Ishikawa (cell line): ENCODE measurements around the gene INO80C.

Experiments
- CEBPB ChIP-seq: IDR thresholded peaks from 2 replicates; pipeline ENCODE4 v1.6.1; 2012
- CREB1 ChIP-seq: IDR thresholded peaks from 2 replicates; pipeline ENCODE4 v1.6.1; 2012; ENCODE audit warnings: low read depth
- EGR1 ChIP-seq: IDR thresholded peaks from 2 replicates; pipeline ENCODE4 v1.6.1; 2012
- EP300 ChIP-seq: IDR thresholded peaks from 2 replicates; pipeline ENCODE4 v1.6.1; 2012; ENCODE audit warnings: borderline replicate concordance
- FOXM1 ChIP-seq: IDR thresholded peaks from 2 replicates; pipeline ENCODE4 v1.6.1; 2012; ENCODE audit warnings: low read depth, borderline replicate concordance
- NFIC ChIP-seq: IDR thresholded peaks from 2 replicates; pipeline ENCODE4 v1.6.1; 2012
- RAD21 ChIP-seq: IDR thresholded peaks from 2 replicates; pipeline ENCODE4 v1.6.1; 2012; ENCODE audit warnings: low read depth
- REST ChIP-seq: IDR thresholded peaks from 2 replicates; pipeline ENCODE4 v1.6.1; 2012; ENCODE audit warnings: low read depth, mild to moderate bottlenecking
- TAF1 ChIP-seq: IDR thresholded peaks from 2 replicates; pipeline ENCODE4 v1.6.1; 2012; ENCODE audit warnings: low read depth, mild to moderate bottlenecking
- TCF12 ChIP-seq: IDR thresholded peaks from 2 replicates; pipeline ENCODE4 v1.6.1; 2012; ENCODE audit warnings: low read depth
- TEAD4 ChIP-seq: IDR thresholded peaks from 2 replicates; pipeline ENCODE4 v1.6.1; 2012
- USF1 ChIP-seq: IDR thresholded peaks from 2 replicates; pipeline ENCODE4 v1.6.1; 2012
- YY1 ChIP-seq: IDR thresholded peaks from 2 replicates; pipeline ENCODE4 v1.6.1; 2012; ENCODE audit warnings: low read depth
- ZBTB7A ChIP-seq: IDR thresholded peaks from 2 replicates; pipeline ENCODE4 v1.6.1; 2012; ENCODE audit warnings: low read depth
- TF ChIP-seq, protein P1 (sequence below): IDR thresholded peaks from 2 replicates; pipeline ENCODE4 v1.6.1; 2012

INO80C gene

GRCh38 chr18:35470435-35470834, 27.3 kb downstream of the INO80C start:
- TF ChIP-seq FOXM1 (no peak), ZBTB7A (no peak), REST (no peak), CREB1 (no peak), TAF1 (no peak), CEBPB (no peak), USF1 (no peak)
- TF ChIP-seq, protein P1, sequence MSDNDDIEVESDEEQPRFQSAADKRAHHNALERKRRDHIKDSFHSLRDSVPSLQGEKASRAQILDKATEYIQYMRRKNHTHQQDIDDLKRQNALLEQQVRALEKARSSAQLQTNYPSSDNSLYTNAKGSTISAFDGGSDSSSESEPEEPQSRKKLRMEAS, result no peak

- TF ChIP-seq CREB1 (no peak), RAD21 (no peak), ZBTB7A (no peak), REST (no peak), EGR1 (no peak), USF1 (no peak), CEBPB (no peak), YY1 (no peak), TCF12 (no peak)
These were observed 28.0 kb downstream of the INO80C start for GRCh38 chr18:35469725-35470124.

- TF ChIP-seq EP300 (no peak), USF1 (no peak), RAD21 (no peak), CEBPB (no peak), TCF12 (no peak), YY1 (no peak), FOXM1 (no peak), REST (no peak), CREB1 (no peak), EGR1 (no peak), TEAD4 (no peak), NFIC (no peak)
- TF ChIP-seq, protein P1, result no peak
These were observed 29.0 kb downstream of the INO80C start for GRCh38 chr18:35468711-35469110.

GRCh38 chr18:35467624-35468016, 30.1 kb downstream of the INO80C start:
- TF ChIP-seq TAF1, result no peak
- TF ChIP-seq EP300, result no peak
- no peak for TF ChIP-seq REST
- TF ChIP-seq RAD21, result no peak
- TF ChIP-seq YY1, result no peak
- no peak for TF ChIP-seq CEBPB
- no peak for TF ChIP-seq TEAD4
- no peak for TF ChIP-seq EGR1
- no peak for TF ChIP-seq TCF12
- no peak for TF ChIP-seq NFIC
- no peak for TF ChIP-seq CREB1
- no peak for TF ChIP-seq ZBTB7A
- TF ChIP-seq USF1, result no peak
